HG03196 (cell line): Measurements from ENCODE around the gene SERPINA1.

Experiments
- ATAC-seq: cut with Tn5 transposase; IDR thresholded peaks from one replicate; pipeline ENCODE4 v1.9.1; 2021; ENCODE audit not compliant: unreplicated experiment

Gene SERPINA1

GRCh38 chr14:94384342-94384741, 4.1 kb downstream of the SERPINA1 start:
- no peak for ATAC-seq

GRCh38 chr14:94383777-94384176, 4.6 kb downstream of the SERPINA1 start:
- ATAC-seq: no peak

- no peak for ATAC-seq
Measured at GRCh38 chr14:94382716-94383596, 5.4 kb downstream of the SERPINA1 start.

- ATAC-seq: no peak
Measured at GRCh38 chr14:94382099-94382715, 6.2 kb downstream of the SERPINA1 start.

- no peak for ATAC-seq
Measured at GRCh38 chr14:94381149-94382030, 7.0 kb downstream of the SERPINA1 start.

GRCh38 chr14:94380225-94381148, 7.9 kb downstream of the SERPINA1 start:
- ATAC-seq: no peak

GRCh38 chr14:94379291-94380224, 8.8 kb downstream of the SERPINA1 start:
- no peak for ATAC-seq

- ATAC-seq: no peak
Measured at GRCh38 chr14:94378527-94379290, 9.7 kb downstream of the SERPINA1 start.

GRCh38 chr14:94377866-94378470, 10.4 kb downstream of the SERPINA1 start:
- no peak for ATAC-seq

GRCh38 chr14:94376976-94377865, 11.2 kb downstream of the SERPINA1 start:
- no peak for ATAC-seq

GRCh38 chr14:94376108-94376975, 12.1 kb downstream of the SERPINA1 start:
- no peak for ATAC-seq

- no peak for ATAC-seq
Measured at GRCh38 chr14:94375552-94376107, 12.8 kb downstream of the SERPINA1 start.

GRCh38 chr14:94374749-94375260, 13.6 kb downstream of the SERPINA1 start:
- ATAC-seq: no peak

GRCh38 chr14:94374116-94374515, 14.3 kb downstream of the SERPINA1 start:
- no peak for ATAC-seq

GRCh38 chr14:94373708-94374107, 14.7 kb downstream of the SERPINA1 start:
- no peak for ATAC-seq
